ENCODE data around the gene NRN1L. TPM values are rescaled to one million over a fixed set of nuclear protein-coding genes. Genes with fewer than 3 reads are reported as not detected.

The NRN1L gene
- total and polyA plus RNA-seq, 2 donors (not counting 3 experiments of a cell fraction or from before 2014, with no cell fraction given) = 0.37 TPM; not detected in 1

GRCh38 chr16:67846320-67847063, 38.2 kb upstream of the NRN1L start, which contains the start of gene NUTF2:
Gene NUTF2, plus strand, starts transcription at chr16:67846933. Its CDS starts 18,198 bp downstream, at chr16:67865131.
- POLR2A ChIA-PET = interaction anchor here (1.1 to 1.6 kb wide), 2 partner anchors 27 to 31 kb away, joined by 3 to 4 read pairs; partner anchors contain the start of gene EDC4
- no peaks in the 10 kb centered on the region for H3K9me3 ChIP-seq (replicated peaks; ENCODE audit: control insufficient read depth, insufficient read depth, low read length)
- H3K79me2 ChIP-seq (ENCODE audit: control insufficient read depth, insufficient read depth, low read length) = peaks cover 64% of the 10 kb centered on the region
- dilution Hi-C loops (cut with MboI; ENCODE audit: extremely low pct_ligation_motif_present, low sequenced_read_pairs) (no loop called here), intact Hi-C loops (cut with micrococcal nuclease) (loop anchor here (1.0 to 2.0 kb wide), 5 partner anchors 13 to 174 kb away; partner anchors contain the start of genes EDC4 and PSKH1)
- H3K9ac ChIP-seq (replicated peaks; ENCODE audit: extremely low read depth, insufficient read depth, low read length) = peak within 1 kb of the TSS; percentile 93
- BruUV-seq (replicated peaks) = no TSS peak
- peak within 1 kb of the TSS; percentile 79 for H3K27ac ChIP-seq (ENCODE audit: insufficient read depth, low read depth, low read length)
- peaks cover 3% of the 10 kb centered on the region for H4K20me1 ChIP-seq (replicated peaks; ENCODE audit: control insufficient read depth, extremely low read depth, insufficient read depth, low read length)
- peaks cover 0 to 3% of the 10 kb centered on the region in 2 experiments for H3K36me3 ChIP-seq (ENCODE audit: control insufficient read depth in 2 of 2, extremely low read depth in 1 of 2, insufficient read depth in 2 of 2, low read length in 2 of 2)
- no peaks in the 10 kb centered on the region for H3K9me1 ChIP-seq (replicated peaks; ENCODE audit: control insufficient read depth, extremely low read depth, insufficient read depth, low read length)
- peak; percentile 87 for FAIRE-seq
- CTCF ChIA-PET = interaction anchor here (0.8 to 4.6 kb wide), 8 partner anchors 13 to 178 kb away, joined by 3 to 32 read pairs (median 6); no protein-coding TSS in a partner anchor
- peak; percentile 93 for DNase-seq (ENCODE audit: low read depth, low spot score)
- H3K27me3 ChIP-seq (ENCODE audit: control insufficient read depth in 2 of 2, insufficient read depth in 2 of 2, low read length in 2 of 2) = no peaks in the 10 kb centered on the region
- peak within 1 kb of the TSS; percentile 71 to 81 (median 74) for H3K4me3 ChIP-seq (replicated peaks in 1 of 3; ENCODE audit: insufficient read depth in 1 of 3, low read depth in 1 of 3, low read length in 3 of 3)
- TF ChIP-seq MAX (IDR thresholded peaks at IDR 0.05; ENCODE audit: insufficient read depth, insufficient read length) (peak; percentile 3), MYC (IDR thresholded peaks at IDR 0.05; ENCODE audit: low read depth, low read length) (peak; percentile 85), POLR2AphosphoS5 (IDR thresholded peaks at IDR 0.05; ENCODE audit: insufficient read depth, low read depth, low read length) (peak; percentile 88), JUN (IDR thresholded peaks at IDR 0.05; ENCODE audit: borderline replicate concordance, insufficient read depth, insufficient read length, low read depth) (no peak), FOS (IDR thresholded peaks at IDR 0.05; ENCODE audit: borderline replicate concordance, insufficient read depth, low read length) (no peak), POLR2A (IDR thresholded peaks at IDR 0.05; ENCODE audit: low read depth, low read length) (peak; percentile 76)
- H3K4me1 ChIP-seq (ENCODE audit: control insufficient read depth, extremely low read depth, insufficient read depth, low read length) = peaks cover 32% of the 10 kb centered on the region
- peak within 1 kb of the TSS; percentile 79 for H3K4me2 ChIP-seq (ENCODE audit: insufficient read depth, low read length)
- peak within 1 kb of the TSS; percentile 74 for H2AFZ ChIP-seq (ENCODE audit: low read depth, low read length)
